C4-2B (cell line): Measurements from ENCODE around the gene TMEM132D.

Source experiments
- H3K27ac ChIP-seq: fragments of 450-650 bp; 2 replicates; pipeline ENCODE4 v1.5.1; 2017
- CTCF ChIP-seq: fragments of 450-650 bp; conservative IDR thresholded peaks from 2 replicates; pipeline ENCODE4 v1.5.1; 2017; ENCODE audit warnings: mild to moderate bottlenecking
- ZFX ChIP-seq: fragments of 450-650 bp; IDR thresholded peaks from 2 replicates; pipeline ENCODE4 v1.6.1; 2017

Gene TMEM132D

GRCh38 chr12:129681830-129682229, 222.0 kb downstream of the TMEM132D start:
- H3K27ac ChIP-seq: no peak overlapping the region
- TF ChIP-seq CTCF (no peak), ZFX (no peak)

GRCh38 chr12:129681151-129681550, 222.7 kb downstream of the TMEM132D start:
- TF ChIP-seq CTCF (no peak), ZFX (no peak)

GRCh38 chr12:129676411-129676810, 227.4 kb downstream of the TMEM132D start:
- no peak overlapping the region for H3K27ac ChIP-seq
- TF ChIP-seq CTCF (no peak), ZFX (no peak)

More at GRCh38 chr12:129681151-129681550, 222.7 kb downstream of the TMEM132D start:
- no peak overlapping the region for H3K27ac ChIP-seq

- H3K27ac ChIP-seq: no peak overlapping the region
- TF ChIP-seq CTCF (no peak), ZFX (no peak)
These were observed 227.9 kb downstream of the TMEM132D start for GRCh38 chr12:129675947-129676346.

- no peak overlapping the region for H3K27ac ChIP-seq
- TF ChIP-seq CTCF (no peak), ZFX (no peak)
These were observed 228.3 kb downstream of the TMEM132D start for GRCh38 chr12:129675496-129675895.

- no peak overlapping the region for H3K27ac ChIP-seq
- TF ChIP-seq CTCF (no peak), ZFX (no peak)
These were observed 230.0 kb downstream of the TMEM132D start for GRCh38 chr12:129673806-129674205.

GRCh38 chr12:129672110-129672509, 231.7 kb downstream of the TMEM132D start:
- TF ChIP-seq CTCF (no peak), ZFX (no peak)
- no peak overlapping the region for H3K27ac ChIP-seq
